SJCRH30 (cell line): ENCODE data around the gene PBX2. TPM values are rescaled to one million over a fixed set of nuclear protein-coding genes. Genes with fewer than 3 reads are reported as not detected.
A peak's percentile ranks its signal among the peaks of the same experiment; 100 is the strongest.
"Not testable (repeated sequence)": the region's sequence is repeated elsewhere in the genome, so short reads cannot be mapped to it uniquely, and the experiment has no call there.

Experiments used
- DNase-seq, 2 experiments: peaks; one replicate each; pipeline ENCODE4 v3.0.0-alpha.2; 2015 to 2020
- H3K27ac ChIP-seq: fragments of 250-450 bp; sonication (Bioruptor Pico); 2 replicates; pipeline ENCODE4 v1.5.1; 2020; ENCODE audit warnings: mild to moderate bottlenecking, moderate library complexity
- H3K27me3 ChIP-seq: fragments of 250-450 bp; sonication (Bioruptor Pico); 2 replicates; pipeline ENCODE4 v1.5.1; 2020; ENCODE audit warnings: mild to moderate bottlenecking, moderate library complexity
- H3K36me3 ChIP-seq: fragments of 250-450 bp; sonication (Bioruptor Pico); 2 replicates; pipeline ENCODE4 v1.5.1; 2020; ENCODE audit warnings: mild to moderate bottlenecking, moderate library complexity
- H3K4me1 ChIP-seq: fragments of 250-450 bp; sonication (Bioruptor Pico); 2 replicates; pipeline ENCODE4 v1.5.1; 2020; ENCODE audit warnings: mild to moderate bottlenecking, moderate library complexity
- H3K4me3 ChIP-seq: fragments of 250-450 bp; sonication (Bioruptor Pico); 2 replicates; pipeline ENCODE4 v1.5.1; 2020; ENCODE audit warnings: mild to moderate bottlenecking, moderate library complexity
- H3K9me3 ChIP-seq: fragments of 250-450 bp; sonication (Bioruptor Pico); replicated peaks from 2 replicates; pipeline ENCODE4 v1.5.1; 2020; ENCODE audit warnings: mild to moderate bottlenecking, moderate library complexity
- total RNA-seq: library from RNA; depleted of rRNA; stranded (reverse); fragments of >200 nt; shearing (Covaris generic); gene quantifications from 2 replicates; pipeline ENCODE4 v1.2.3, GENCODE V29; 2014

The PBX2 gene
- total RNA-seq, 1 experiment from 2014 or later = 39.4 TPM

DNA sequence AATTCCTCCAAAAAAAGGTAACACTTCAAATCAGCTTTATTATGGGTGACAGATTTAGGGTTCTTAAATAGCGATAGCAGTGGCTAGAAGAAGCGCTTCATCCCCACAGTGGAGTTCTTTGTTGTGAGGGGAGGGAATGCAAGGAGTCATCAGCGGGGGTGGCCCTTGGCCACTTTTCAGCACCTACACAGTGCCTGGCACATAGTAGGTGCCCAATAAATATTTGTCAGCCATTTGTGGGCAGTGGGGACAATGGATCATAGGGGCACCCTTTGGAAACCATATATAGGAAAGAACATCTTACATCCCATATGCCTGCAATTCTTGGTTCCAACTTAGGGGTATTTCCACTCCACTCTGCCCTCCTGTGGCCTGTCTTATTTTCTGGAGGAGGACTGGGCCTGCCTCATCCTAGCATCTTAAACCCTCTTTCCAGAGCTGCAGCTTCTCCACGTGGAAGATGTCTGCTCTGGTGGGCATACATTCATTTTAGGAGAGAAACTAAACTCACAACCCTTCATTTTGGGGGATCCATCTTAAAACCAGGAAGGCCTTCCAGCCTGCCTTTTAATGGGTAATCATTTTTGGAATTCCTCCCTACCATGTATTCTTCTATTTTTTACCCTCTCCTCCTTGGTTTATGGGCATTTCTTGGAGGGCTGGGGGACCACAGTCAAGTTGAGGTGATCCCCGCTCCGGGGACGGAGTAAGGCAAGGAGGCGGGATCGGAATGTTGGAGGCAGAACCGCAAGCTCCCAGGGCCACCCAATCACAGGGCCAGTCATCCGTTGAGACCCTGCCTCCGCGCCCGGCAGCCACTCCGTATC, 5.0 kb upstream of the PBX2 start:
- H3K36me3 ChIP-seq = no peaks in the 10 kb centered on the region
- peak overlapping the region; percentile 50 for H3K4me3 ChIP-seq
- H3K27me3 ChIP-seq = no peaks in the 10 kb centered on the region
- DNase-seq = peak in 1 of 2 experiments; percentile 54
- no peaks in the 10 kb centered on the region for H3K9me3 ChIP-seq
- H3K27ac ChIP-seq = peak overlapping the region; percentile 62
- peaks cover 6% of the 10 kb centered on the region for H3K4me1 ChIP-seq

DNA sequence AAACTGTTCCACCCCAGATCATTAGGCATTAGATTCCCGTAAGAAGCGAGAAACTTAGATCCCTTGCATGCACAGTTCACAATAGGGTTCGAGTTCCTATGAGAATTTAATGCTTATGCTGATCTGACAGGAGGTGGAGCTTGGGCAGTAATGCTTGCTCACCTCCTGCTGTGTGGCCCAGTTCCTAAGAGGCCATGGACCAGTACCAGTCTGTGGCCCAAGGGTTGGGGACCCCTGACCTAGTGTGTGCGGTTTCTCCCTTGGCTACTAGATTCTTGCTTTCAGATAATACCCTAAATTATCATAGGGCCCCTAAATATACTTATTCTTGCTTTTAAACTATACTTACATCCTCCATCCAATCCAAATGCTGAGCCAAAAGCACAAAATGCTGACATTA, 4.4 kb upstream of the PBX2 start:
- no peak overlapping the region for H3K27ac ChIP-seq
- H3K27me3 ChIP-seq = no peaks in the 10 kb centered on the region
- no peaks in the 10 kb centered on the region for H3K36me3 ChIP-seq
- H3K4me3 ChIP-seq = no peak overlapping the region
- no peak for DNase-seq
- no peaks in the 10 kb centered on the region for H3K9me3 ChIP-seq
- H3K4me1 ChIP-seq = peaks cover 6% of the 10 kb centered on the region

DNA sequence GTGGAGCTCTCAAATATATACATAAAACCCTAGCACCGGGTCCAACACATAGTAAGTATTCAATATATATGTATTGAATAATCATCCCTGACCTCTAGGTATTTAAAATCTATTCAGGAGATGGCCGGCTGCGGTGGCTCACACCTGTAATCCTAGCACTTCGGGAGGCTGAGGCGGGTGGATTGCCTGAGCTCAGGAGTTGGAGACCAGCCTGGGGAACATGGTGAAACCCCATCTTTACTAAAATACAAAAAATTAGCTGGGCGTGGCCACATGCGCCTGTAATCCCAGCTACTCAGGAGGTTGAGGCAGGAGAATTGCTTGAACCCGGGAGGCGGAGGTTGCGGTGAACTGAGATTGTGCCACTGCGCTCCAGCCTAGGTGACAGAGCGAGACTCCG, 3.1 kb upstream of the PBX2 start:
- H3K27me3 ChIP-seq, H3K27ac ChIP-seq, H3K4me3 ChIP-seq, H3K36me3 ChIP-seq, DNase-seq, H3K9me3 ChIP-seq: not testable (repeated sequence)
- H3K4me1 ChIP-seq = peaks cover 10% of the 10 kb centered on the region

DNA sequence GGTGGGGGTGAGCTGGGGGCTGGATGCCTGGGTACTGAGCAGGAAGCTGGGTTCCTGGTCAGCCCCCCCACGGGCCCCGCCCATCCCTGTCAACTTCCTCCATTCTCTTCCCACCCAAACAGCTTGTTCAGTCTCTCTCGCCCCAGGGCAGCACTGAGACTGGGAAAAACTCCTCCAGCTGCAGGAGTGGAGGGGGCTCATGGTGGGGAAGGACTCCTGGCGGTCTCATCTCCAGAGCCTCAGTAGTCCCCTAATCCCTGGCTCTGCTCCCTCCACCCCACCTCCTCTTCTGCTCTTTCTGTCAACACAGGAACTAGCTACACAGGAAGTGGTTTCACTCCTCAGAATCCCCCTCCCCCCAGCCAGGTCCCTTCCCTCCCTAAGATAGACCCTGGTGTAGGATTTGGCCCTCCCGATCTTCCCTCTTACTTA, 2.6 kb upstream of the PBX2 start, which contains the start of gene GPSM3:
Gene GPSM3 (minus strand): TSS at position 36 of the 432 bp plus-strand sequence. CDS start 130 bp downstream, outside the sequence.
- H3K4me3 ChIP-seq = no peak within 1 kb of the TSS
- H3K27me3 ChIP-seq = no peaks in the 10 kb centered on the region
- H3K4me1 ChIP-seq = peaks cover 10% of the 10 kb centered on the region
- no peaks in the 10 kb centered on the region for H3K36me3 ChIP-seq
- no peak within 1 kb of the TSS for H3K27ac ChIP-seq
- DNase-seq = peak; percentile 50 to 58
- H3K9me3 ChIP-seq = no peaks in the 10 kb centered on the region

DNA sequence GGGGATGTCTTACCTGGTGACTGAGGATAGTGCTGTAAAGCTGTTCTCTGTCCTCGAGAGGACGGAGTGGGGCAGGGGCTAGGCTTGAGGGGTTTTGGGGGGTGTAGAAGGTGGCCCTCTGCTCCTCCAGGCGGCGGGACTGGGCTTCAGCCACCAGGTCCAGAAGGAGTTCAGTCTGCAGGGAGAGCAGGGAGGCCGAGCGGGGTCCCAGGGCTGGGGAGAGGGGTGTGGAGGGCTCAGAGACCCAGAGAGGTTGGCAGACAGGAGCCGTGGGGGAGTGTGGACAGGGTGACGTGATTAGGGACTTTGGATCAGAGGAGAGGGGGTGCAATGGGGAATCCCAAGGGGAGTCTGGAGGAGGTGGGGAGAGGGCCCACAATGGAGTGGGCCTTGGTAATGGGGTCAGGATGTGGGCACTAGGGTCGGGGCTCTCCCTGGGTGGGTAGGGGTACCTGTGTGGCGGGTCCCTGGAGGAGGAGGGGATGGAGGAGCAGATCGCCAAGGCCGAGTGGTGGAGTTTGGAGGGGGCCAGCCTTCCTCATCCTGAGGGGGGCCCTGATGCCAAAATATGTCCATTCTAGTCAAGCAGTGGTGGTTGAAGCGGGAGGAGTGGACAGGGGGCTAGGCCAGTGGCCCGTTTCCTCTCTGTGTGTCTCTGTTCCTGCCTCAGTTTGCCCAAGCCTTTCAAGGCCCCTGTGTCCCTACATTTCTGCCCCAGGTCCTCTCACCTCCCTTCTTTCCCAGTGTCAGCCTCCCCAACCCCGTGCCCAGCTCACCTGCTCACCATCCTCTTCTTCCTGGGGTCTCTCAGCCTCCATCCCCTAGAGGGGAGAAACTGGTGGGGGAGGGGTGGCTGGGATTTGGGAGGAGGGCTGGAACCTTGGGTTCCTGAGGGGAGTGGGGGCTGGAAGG, 1.9 kb upstream of the PBX2 start:
- H3K27ac ChIP-seq = no peak overlapping the region

DNA sequence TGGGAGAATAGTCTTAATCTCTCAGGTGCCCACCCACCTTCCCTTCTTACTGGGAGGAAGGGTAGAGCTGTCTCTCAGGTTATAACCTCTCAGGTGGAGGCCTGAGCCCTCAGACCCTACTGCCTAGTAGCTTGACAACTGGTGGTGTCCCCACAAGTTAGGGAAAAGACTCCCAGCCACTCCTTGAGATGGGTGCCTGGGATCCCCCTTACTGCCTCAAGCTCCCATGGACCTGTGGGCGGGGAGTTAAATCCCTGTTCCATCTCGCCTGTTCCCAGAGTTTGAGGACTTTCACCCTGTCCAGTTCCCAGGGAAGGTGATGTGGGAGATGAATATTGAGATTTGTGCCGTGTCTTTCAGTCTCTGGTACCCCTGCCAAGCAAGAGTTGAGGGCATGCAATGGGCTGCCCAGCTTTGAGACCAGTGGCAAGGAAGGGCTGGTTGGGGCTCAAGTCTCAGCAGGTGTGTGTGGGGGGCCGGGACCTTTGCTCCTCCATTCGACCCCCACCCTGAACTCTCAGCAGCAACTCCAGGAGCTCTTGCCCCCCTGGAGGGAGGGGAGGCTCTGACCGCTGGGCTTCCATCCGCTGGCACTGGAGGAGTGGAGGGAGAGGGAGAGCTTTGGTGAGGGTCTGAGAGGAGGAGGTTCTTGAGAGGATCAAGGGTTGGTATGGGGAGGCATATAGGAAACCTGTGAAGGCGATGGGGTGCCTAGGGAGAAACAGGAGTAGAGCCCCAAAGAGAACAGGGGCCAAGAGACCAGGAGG, 1.1 kb upstream of the PBX2 start:
- peaks cover 10% of the 10 kb centered on the region for H3K4me1 ChIP-seq
- no peak overlapping the region for H3K27ac ChIP-seq
- peaks cover 4% of the 10 kb centered on the region; the same call in 1 of the 2 replicates for H3K36me3 ChIP-seq
- H3K9me3 ChIP-seq = no peaks in the 10 kb centered on the region
- H3K4me3 ChIP-seq = no peak overlapping the region
- H3K27me3 ChIP-seq = no peaks in the 10 kb centered on the region
- no peak for DNase-seq

More for the DNA sequence above, 1.9 kb upstream of the PBX2 start:
- no peaks in the 10 kb centered on the region for H3K27me3 ChIP-seq
- H3K4me1 ChIP-seq = peaks cover 10% of the 10 kb centered on the region
- no peak overlapping the region for H3K4me3 ChIP-seq
- no peaks in the 10 kb centered on the region for H3K9me3 ChIP-seq
- H3K36me3 ChIP-seq = no peaks in the 10 kb centered on the region
- DNase-seq = no peak

DNA sequence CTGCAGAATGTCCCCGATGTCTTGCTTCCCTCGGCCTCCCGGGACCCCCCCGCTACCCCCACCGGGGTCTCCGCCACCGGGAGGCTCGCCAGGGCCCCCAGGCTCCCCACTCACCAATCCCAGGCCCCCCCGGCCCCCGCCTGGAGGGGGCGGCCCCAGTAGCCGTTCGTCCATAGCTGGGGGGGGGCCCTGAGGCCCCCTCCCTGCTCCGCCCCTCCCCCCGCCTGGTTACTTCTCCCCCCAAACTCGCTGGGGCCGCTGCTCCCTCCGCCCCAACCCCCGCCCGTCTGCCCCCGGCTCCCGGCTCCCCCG, 304 bp downstream of the PBX2 start:
- Histone ChIP-seq H3K4me3 (peak overlapping the region; percentile 68), H3K4me1 (peaks cover 10% of the 10 kb centered on the region), H3K9me3 (no peaks in the 10 kb centered on the region), H3K27me3 (no peaks in the 10 kb centered on the region), H3K27ac (peak overlapping the region; percentile 60; the same call in 1 of the 2 replicates), H3K36me3 (peaks cover 4% of the 10 kb centered on the region; the same call in 1 of the 2 replicates)
- no peak for DNase-seq

DNA sequence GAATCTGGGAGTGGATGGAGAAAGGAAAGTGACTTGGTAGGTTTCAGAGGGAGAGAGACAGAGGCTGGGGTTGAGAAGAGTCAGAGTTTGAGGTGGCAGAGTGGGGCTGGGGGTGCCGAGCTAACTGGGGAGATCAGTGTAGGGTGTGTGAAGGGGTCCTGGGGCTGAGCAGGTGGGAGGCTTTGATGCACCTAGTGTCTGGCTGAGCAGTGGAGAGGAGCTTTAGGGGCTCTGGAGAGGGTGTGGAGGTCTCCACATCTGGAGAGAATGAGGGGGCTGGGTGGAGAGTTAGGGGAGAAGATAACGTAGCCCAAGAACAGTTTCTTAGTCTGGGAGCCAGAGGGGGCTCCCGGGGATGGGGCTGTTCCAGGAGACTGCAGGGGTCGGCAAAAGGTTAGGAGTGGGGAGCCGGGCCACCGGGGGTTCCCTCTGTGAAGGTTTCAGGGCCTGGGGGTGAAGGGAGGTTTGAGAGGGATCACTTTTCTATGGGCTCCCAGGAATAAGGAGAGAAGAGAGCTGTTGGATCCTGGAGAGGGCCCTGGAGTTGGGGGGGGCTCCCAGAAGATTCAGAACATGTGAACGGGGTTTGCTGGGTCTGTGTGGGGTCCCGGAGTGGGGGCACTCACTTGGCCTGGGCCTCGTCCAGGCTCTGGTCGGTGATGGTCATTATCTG, 797 bp downstream of the PBX2 start:
- H3K27me3 ChIP-seq = no peaks in the 10 kb centered on the region
- no peak for DNase-seq
- peaks cover 10% of the 10 kb centered on the region for H3K4me1 ChIP-seq

DNA sequence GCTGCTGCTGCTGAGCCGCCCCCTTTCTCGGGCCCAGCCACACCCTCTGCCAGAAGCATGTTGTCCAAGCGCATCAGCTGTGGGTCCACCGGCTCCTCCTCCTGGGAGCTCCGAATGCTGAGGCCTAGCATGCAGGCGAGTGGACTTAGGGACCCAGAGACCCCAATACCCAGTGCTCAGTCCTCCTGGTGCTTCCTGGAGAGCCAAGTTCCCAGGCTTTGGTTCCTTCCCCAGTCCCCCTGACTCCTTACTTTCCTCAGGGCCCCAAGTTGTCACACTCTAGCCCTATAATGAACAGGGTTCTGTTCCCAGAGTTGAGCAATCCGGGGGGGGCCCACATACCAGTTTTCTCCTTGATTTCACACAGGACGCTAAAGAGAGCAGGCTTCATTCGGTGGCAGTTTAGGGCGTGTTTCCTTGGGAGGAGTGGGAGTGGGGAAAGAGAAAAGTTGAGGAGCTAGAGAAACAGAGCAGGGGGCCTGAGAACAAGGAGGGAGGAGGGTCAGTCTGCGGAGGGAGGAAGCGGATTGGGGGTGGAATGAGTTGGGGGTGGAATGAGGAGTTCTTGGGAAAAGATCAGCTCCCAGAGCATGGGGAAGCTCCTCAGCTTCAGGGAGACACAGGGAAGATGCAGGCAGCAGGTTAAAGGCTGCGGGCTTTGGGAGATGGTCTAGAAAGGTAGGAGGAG, 1.5 kb downstream of the PBX2 start:
- peak; percentile 25 to 29 for DNase-seq
- H3K4me1 ChIP-seq = peaks cover 10% of the 10 kb centered on the region
- no peak overlapping the region for H3K27ac ChIP-seq
- H3K36me3 ChIP-seq = peaks cover 4% of the 10 kb centered on the region; the same call in 1 of the 2 replicates
- no peaks in the 10 kb centered on the region for H3K27me3 ChIP-seq
- no peaks in the 10 kb centered on the region for H3K9me3 ChIP-seq
- H3K4me3 ChIP-seq = peak overlapping the region; percentile 68

More for the DNA sequence above, 797 bp downstream of the PBX2 start:
- Histone ChIP-seq H3K9me3 (no peaks in the 10 kb centered on the region), H3K27ac (peak overlapping the region; percentile 60; the same call in 1 of the 2 replicates), H3K36me3 (peaks cover 4% of the 10 kb centered on the region; the same call in 1 of the 2 replicates), H3K4me3 (peak overlapping the region; percentile 68)

DNA sequence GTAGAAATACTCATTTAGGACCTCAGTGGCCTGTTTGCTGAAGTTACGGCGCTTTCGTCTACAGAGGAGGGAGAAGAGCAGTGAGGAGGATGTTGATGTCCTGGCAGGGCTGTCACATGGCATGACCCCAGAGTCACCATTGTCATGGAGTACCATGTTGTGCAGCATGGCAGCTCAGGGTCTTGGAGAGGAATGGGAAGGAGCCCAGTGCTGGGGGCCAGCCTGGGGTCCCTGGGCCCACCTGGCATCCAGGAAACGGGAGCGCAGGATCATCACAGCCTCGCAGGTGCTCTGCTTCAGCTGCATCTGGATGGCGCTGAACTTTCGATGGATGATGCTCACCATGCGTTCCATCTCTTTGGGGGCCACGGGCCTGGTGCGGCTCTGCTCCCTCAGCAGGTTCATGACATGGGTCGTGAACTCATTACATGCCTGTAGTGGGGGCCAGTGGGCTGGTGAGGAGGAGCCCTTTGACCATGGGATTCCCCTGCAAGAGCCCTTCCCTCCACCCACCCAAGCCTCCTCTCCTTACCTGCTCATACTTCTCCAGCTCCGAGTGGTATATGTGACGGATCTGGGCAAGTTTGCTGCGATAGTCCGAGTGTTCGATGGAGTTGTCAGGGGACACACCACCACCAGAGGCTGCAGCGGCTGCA, 2.1 kb downstream of the PBX2 start:
- not testable (repeated sequence) for H3K27ac ChIP-seq, DNase-seq, H3K4me1 ChIP-seq, H3K9me3 ChIP-seq, H3K36me3 ChIP-seq, H3K27me3 ChIP-seq
- H3K4me3 ChIP-seq = peak overlapping the region; percentile 68; the same call in 1 of the 2 replicates

DNA sequence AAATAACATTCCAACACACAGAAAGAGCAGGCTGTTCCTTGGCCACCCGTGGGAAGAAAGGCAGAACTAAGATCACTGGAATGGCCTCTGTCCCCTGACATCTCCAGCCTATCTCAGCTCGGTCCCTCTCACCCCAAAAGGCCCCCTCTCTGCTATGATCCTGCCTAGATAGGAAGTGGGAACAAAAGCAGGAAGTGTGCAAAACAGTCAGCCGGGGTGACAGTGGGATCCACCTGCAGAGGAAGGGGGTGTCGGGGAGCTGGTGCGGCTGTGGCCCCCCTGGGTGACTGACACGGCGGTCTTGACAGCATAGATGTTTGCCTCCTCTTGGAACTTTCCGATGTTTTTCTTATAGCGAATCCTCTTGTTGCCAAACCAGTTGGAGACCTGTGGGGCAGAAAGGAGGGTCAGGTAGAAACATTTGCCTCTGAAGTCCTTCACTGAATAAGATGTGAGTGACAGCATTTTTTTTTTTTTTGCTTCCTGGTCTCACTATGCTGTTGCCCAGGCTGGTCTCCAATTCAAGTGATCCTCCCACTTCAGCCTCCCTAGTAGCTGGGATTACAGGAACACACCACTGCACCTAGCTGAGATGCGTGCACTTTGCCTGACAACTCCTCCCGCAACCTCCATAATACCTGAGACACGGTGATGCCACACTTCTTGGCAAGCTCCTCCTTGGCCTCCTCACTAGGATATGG, 2.8 kb downstream of the PBX2 start:
- no peak overlapping the region for H3K27ac ChIP-seq
- H3K27me3 ChIP-seq = no peaks in the 10 kb centered on the region
- no peak for DNase-seq
- H3K36me3 ChIP-seq = peaks cover 4% of the 10 kb centered on the region; the same call in 1 of the 2 replicates
- H3K4me1 ChIP-seq = peaks cover 7% of the 10 kb centered on the region; the same call in 1 of the 2 replicates
- no peak overlapping the region for H3K4me3 ChIP-seq
- H3K9me3 ChIP-seq = no peaks in the 10 kb centered on the region

DNA sequence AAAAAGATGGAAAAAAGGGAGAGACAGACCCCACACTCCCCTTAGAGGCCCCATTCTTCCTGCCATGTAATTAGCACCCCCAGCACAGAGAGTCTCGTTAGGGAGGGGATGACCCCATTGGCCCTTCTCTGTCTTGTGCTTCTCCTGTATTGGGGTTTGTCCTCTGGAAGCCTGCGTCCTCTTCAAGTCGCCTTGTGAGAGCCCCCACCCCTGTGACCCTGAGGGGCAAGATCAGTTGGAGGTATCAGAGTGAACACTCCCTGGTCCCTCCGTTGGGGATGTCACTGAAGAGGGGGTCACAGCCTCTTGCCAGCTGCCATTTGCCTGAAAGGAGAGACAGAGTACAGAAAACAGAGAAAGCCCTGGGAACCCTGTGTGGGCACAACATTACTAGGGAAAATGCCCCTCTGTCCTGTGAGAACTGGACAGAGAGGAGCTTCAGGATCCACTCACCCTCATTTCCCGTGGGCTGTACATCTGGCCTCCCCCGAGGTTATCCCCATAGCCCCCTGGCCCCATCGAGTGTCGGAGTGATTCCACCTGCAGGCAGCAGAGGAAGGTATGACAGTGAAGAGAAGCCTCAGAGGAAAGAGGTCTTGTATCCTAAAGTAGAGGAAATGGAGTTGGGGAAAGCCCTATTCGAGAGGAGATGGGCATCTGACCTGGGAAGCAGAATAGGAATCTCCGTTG, 3.7 kb downstream of the PBX2 start:
- H3K27ac ChIP-seq, H3K27me3 ChIP-seq, H3K36me3 ChIP-seq, H3K4me3 ChIP-seq, H3K4me1 ChIP-seq, H3K9me3 ChIP-seq, DNase-seq: not testable (repeated sequence)
